H54 (cell line): ENCODE results near the gene ITGAX.
"Not testable (repeated sequence)": the region's sequence is repeated elsewhere in the genome, so short reads cannot be mapped to it uniquely, and the experiment has no call there.

Experiments
- DNase-seq: peaks from one replicate; pipeline ENCODE4 v3.0.0; 2011; ENCODE audit warnings: low spot score, mixed read lengths; ENCODE audit not compliant: insufficient read length
- FAIRE-seq: peaks from 3 replicates; lab custom pipeline; 2011; peaks lifted over from hg19 to GRCh38; lab: Jason Lieb, UNC
- POLR2A ChIP-seq: IDR thresholded peaks from 2 replicates; pipeline ENCODE4 v1.6.1; 2011; ENCODE audit warnings: low read depth, mild to moderate bottlenecking, low read length

Gene ITGAX

GRCh38 chr16:31354394-31355291, at the start of gene ITGAX:
TSS of gene ITGAX (plus strand) at chr16:31355176. CDS start at chr16:31355255, 79 bp downstream.
- peak; percentile 75 for FAIRE-seq
- DNase-seq = peak; percentile 83
- TF ChIP-seq POLR2A = 0 out of 2 replicates have a peak, but pooled peaks have one; percentile 16

GRCh38 chr16:31305219-31305618, 49.8 kb upstream of the ITGAX start:
- no peak for TF ChIP-seq POLR2A
- no peak for FAIRE-seq
- DNase-seq = no peak

- not testable (repeated sequence) for FAIRE-seq, DNase-seq
These were observed 46.6 kb upstream of the ITGAX start for GRCh38 chr16:31308381-31308780.

DNA sequence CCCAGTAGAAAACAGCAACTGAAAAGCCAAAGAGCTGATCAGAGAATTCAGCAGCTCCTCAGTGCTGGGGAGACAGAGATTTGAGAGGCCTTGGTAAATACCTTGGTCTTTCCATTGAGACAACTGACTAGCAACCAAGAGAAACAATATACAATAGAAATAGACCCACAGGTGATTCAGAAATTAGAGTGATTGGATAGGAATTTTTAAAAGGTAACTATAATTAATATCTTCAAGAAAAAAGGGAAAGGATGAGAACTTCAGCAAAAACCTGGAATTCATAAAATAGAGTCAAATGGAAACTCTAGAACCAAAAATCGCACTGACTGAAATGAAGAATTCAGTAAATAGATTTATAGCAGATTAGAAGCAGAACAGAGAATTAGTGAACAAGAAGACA, 32.5 kb upstream of the ITGAX start:
- FAIRE-seq (no peak), DNase-seq (no peak)
- TF ChIP-seq POLR2A = no peak

- no peak for TF ChIP-seq POLR2A
- FAIRE-seq (no peak), DNase-seq (no peak)
These were observed 30.9 kb upstream of the ITGAX start for GRCh38 chr16:31323959-31324629.

DNA sequence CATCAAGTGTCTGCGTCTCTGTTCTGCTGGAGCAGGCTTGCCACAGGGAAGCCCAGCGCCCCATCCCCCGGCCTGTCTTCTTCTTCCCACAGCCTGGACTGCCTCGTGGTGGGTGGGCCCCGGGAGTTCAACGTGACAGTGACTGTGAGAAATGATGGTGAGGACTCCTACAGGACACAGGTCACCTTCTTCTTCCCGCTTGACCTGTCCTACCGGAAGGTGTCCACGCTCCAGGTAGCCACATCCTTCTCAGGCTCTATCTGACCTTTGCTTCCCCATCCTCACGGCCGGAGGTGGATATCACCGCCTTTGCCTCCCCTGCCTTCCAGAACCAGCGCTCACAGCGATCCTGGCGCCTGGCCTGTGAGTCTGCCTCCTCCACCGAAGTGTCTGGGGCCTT, 29.8 kb upstream of the ITGAX start:
- no peak for FAIRE-seq
- no peak for DNase-seq
- no peak for TF ChIP-seq POLR2A

GRCh38 chr16:31327646-31328225, 27.2 kb upstream of the ITGAX start:
- FAIRE-seq = no peak
- TF ChIP-seq POLR2A = no peak
- no peak for DNase-seq

GRCh38 chr16:31328322-31329052, 26.5 kb upstream of the ITGAX start:
- no peak for FAIRE-seq
- DNase-seq = no peak
- no peak for TF ChIP-seq POLR2A

DNA sequence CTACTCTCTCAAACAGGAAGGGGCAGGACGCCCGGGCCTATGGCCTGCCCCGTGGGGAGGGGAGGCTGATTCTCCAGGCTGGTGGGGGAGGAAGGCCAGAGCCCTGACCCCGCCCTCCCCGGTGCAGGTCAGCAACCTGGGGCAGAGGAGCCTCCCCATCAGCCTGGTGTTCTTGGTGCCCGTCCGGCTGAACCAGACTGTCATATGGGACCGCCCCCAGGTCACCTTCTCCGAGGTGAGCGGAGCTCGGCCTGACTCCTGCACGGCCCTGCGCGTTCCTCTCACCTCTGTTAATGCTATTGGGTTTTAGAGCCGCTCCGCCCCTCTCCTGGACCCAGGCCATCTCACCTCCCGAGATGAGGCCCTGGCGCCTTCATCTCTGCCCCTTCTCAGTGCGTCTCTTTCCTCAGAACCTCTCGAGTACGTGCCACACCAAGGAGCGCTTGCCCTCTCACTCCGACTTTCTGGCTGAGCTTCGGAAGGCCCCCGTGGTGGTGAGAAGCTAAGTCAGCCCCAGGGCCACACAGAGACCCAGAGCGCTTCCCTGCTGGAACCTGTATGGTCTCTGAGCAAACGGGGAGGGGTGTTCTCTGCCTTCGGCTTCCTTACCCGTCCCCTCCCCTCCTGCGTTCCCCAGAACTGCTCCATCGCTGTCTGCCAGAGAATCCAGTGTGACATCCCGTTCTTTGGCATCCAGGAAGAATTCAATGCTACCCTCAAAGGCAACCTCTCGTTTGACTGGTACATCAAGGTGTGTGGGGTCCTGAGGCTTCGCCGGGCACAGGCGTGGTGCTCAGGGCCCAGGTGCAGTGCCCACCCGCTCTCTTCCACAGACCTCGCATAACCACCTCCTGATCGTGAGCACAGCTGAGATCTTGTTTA, 25.1 kb upstream of the ITGAX start:
- no peak for TF ChIP-seq POLR2A
- no peak for FAIRE-seq
- DNase-seq = no peak

DNA sequence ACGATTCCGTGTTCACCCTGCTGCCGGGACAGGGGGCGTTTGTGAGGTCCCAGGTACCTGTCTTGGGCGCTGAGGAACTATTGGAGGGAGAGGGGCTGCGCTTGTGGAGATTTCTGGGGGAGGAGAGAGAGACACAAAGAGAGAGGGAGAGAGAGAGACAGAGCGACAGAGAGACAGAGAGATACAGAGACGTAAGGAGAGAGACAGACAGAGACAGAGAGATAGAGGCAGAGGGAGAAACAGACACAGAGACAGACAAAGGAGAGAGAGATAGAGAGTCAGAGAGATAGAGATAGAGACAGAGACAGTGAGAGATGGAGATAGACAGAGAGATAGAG, 24.5 kb upstream of the ITGAX start:
- no peak for FAIRE-seq
- no peak for DNase-seq
- TF ChIP-seq POLR2A = no peak

GRCh38 chr16:31331141-31331764, 23.7 kb upstream of the ITGAX start:
- no peak for TF ChIP-seq POLR2A
- FAIRE-seq (no peak), DNase-seq (no peak)

DNA sequence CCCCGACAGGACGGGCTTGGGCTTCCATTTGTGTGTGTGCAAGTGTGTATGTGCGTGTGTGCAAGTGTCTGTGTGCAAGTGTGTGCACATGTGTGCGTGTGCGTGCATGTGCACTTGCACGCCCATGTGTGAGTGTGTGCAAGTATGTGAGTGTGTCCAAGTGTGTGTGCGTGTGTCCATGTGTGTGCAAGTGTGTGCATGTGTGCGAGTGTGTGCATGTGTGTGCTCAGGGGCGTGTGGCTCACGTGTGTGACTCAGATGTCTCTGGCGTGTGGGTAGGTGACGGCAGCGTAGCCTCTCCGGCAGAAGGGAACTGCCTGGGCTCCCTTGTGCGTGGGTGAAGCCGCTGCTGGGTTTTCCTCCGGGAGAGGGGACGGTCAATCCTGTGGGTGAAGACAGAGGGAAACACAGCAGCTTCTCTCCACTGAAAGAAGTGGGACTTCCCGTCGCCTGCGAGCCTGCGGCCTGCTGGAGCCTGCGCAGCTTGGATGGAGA, 23.1 kb upstream of the ITGAX start:
- FAIRE-seq (no peak), DNase-seq (no peak)
- TF ChIP-seq POLR2A = no peak

GRCh38 chr16:31332544-31332943, 22.4 kb upstream of the ITGAX start:
- no peak for FAIRE-seq
- TF ChIP-seq POLR2A = no peak

More at GRCh38 chr16:31332544-31332943, 22.4 kb upstream of the ITGAX start:
- no peak for DNase-seq
